Osteocyte (in vitro differentiated cells): ENCODE measurements around the gene LSM4. TPM values are rescaled to one million over a fixed set of nuclear protein-coding genes. Genes with fewer than 3 reads are reported as not detected.

Experiments
- DNase-seq: peaks from one replicate; pipeline ENCODE4 v3.0.0; 2021; ENCODE audit warnings: mixed read lengths; ENCODE audit not compliant: unreplicated experiment; ENCODE audit errors: extremely low spot score
- H3K27ac Mint-ChIP-seq: one replicate; pipeline ENCODE4 v1.8.0; 2021; ENCODE audit warnings: mild to moderate bottlenecking, mixed read lengths; ENCODE audit not compliant: unreplicated experiment
- H3K27me3 Mint-ChIP-seq: one replicate; pipeline ENCODE4 v1.8.0; 2021; ENCODE audit warnings: mixed read lengths; ENCODE audit not compliant: unreplicated experiment
- H3K36me3 Mint-ChIP-seq: one replicate; pipeline ENCODE4 v1.8.0; 2021; ENCODE audit warnings: mixed read lengths; ENCODE audit not compliant: unreplicated experiment
- H3K4me1 Mint-ChIP-seq: one replicate; pipeline ENCODE4 v1.8.0; 2021; ENCODE audit warnings: mixed read lengths; ENCODE audit not compliant: unreplicated experiment
- H3K4me3 Mint-ChIP-seq: one replicate; pipeline ENCODE4 v1.8.0; 2021; ENCODE audit warnings: mild to moderate bottlenecking, moderate library complexity, mixed read lengths; ENCODE audit not compliant: unreplicated experiment
- H3K9me3 Mint-ChIP-seq: one replicate; pipeline ENCODE4 v1.8.0; 2021; ENCODE audit warnings: mixed read lengths; ENCODE audit not compliant: unreplicated experiment
- CTCF ChIP-seq: fragments of 200-600 bp; sonication (generic); IDR thresholded peaks from 2 replicates; pipeline ENCODE4 v1.5.0; 2021; ENCODE audit warnings: antibody characterized with exemption, mild to moderate bottlenecking, moderate library complexity
- total RNA-seq: library from RNA; stranded (reverse); gene quantifications from 2 replicates; pipeline ENCODE4 v1.2.1, GENCODE V29; 2021

The LSM4 gene
- total RNA-seq, 1 donor from 2014 or later, result 92.1 TPM

GRCh38 chr19:18319591-18320135 lies 3.2 kb downstream of the LSM4 start:
- Mint-ChIP-seq H3K4me3 (no peak overlapping the region), H3K27ac (no peak overlapping the region), H3K4me1 (peaks cover 27% of the 10 kb centered on the region), H3K36me3 (peaks cover 2% of the 10 kb centered on the region), H3K27me3 (no peaks in the 10 kb centered on the region), H3K9me3 (no peaks in the 10 kb centered on the region)
- DNase-seq, result no peak
- no peak for TF ChIP-seq CTCF

GRCh38 chr19:18317961-18318800 lies 4.7 kb downstream of the LSM4 start:
- Mint-ChIP-seq H3K36me3 (peaks cover 5% of the 10 kb centered on the region), H3K9me3 (no peaks in the 10 kb centered on the region), H3K4me1 (peaks cover 18% of the 10 kb centered on the region), H3K27ac (no peak overlapping the region), H3K27me3 (no peaks in the 10 kb centered on the region), H3K4me3 (no peak overlapping the region)
- DNase-seq, result no peak
- no peak for TF ChIP-seq CTCF

DNA sequence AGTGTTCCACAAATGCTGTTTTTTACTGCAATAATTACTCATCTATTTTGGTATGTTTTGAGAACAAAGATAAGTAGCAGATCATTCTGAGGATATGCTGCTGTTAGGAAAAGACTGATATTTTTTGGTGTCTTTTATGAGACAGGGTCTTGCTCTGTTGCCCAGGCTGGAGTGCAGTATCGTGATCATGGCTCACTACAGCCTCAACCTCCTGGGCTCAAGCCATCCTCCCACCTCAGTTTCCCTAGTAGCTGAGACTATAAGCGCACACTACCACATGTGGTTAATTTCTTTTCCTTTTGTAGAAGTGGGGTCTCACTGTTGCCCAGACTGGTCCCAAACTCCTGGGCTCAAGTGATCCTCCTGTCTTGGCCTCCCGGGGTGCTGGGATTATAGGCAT lies 9.5 kb downstream of the LSM4 start:
- H3K4me1 Mint-ChIP-seq, result peaks cover 2% of the 10 kb centered on the region
- no peak for TF ChIP-seq CTCF
- H3K4me3 Mint-ChIP-seq, result no peak overlapping the region
- DNase-seq, result no peak
- H3K9me3 Mint-ChIP-seq, result no peaks in the 10 kb centered on the region
- no peaks in the 10 kb centered on the region for H3K27me3 Mint-ChIP-seq
- H3K27ac Mint-ChIP-seq, result no peak overlapping the region
- H3K36me3 Mint-ChIP-seq, result peaks cover 5% of the 10 kb centered on the region

GRCh38 chr19:18312092-18312534 lies 10.8 kb downstream of the LSM4 start:
- Mint-ChIP-seq H3K4me3 (no peak overlapping the region), H3K27ac (no peak overlapping the region), H3K27me3 (no peaks in the 10 kb centered on the region), H3K9me3 (no peaks in the 10 kb centered on the region), H3K4me1 (peaks cover 8% of the 10 kb centered on the region), H3K36me3 (peaks cover 7% of the 10 kb centered on the region)
- DNase-seq, result no peak
- no peak for TF ChIP-seq CTCF

DNA sequence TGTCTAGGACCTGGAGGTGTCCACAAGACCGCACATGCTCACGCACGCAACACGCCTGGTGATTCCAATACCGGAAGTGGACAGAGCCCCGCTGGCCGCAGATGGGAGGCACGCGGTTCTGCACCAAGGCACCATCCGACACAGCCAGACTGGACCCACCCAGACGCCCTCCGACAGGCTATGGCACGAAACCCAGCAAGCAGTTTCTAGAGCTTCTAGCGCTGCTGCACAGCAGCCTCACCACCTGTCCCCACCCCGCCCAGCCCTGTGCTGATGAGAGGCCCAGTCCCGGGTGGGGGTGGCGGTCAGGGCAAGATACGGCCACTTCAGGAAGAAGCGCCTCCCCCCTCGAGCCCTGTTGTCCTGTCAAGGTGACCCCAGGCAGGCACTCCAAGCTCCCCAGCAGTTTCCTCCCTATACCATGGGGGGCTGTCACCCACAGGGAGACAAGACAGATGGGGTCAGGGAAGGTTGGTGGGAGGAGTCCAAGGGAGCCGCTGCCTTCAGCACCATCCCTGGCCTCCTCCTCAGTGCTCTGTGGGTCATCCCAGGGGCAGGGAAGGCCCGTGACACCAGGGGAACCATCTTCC lies 11.3 kb downstream of the LSM4 start:
- no peak for TF ChIP-seq CTCF
- Mint-ChIP-seq H3K4me1 (peaks cover 13% of the 10 kb centered on the region), H3K4me3 (no peak overlapping the region), H3K36me3 (peaks cover 9% of the 10 kb centered on the region), H3K27ac (no peak overlapping the region), H3K9me3 (no peaks in the 10 kb centered on the region), H3K27me3 (no peaks in the 10 kb centered on the region)
- no peak for DNase-seq
